GM21381 (cell line): Measurements from ENCODE around the gene FXYD7.

ENCODE experiments used
- ATAC-seq: cut with Tn5 transposase; IDR thresholded peaks from one replicate; pipeline ENCODE4 v1.9.1; 2021; ENCODE audit warnings: mild to moderate bottlenecking, moderate library complexity; ENCODE audit not compliant: unreplicated experiment

The FXYD7 gene

DNA sequence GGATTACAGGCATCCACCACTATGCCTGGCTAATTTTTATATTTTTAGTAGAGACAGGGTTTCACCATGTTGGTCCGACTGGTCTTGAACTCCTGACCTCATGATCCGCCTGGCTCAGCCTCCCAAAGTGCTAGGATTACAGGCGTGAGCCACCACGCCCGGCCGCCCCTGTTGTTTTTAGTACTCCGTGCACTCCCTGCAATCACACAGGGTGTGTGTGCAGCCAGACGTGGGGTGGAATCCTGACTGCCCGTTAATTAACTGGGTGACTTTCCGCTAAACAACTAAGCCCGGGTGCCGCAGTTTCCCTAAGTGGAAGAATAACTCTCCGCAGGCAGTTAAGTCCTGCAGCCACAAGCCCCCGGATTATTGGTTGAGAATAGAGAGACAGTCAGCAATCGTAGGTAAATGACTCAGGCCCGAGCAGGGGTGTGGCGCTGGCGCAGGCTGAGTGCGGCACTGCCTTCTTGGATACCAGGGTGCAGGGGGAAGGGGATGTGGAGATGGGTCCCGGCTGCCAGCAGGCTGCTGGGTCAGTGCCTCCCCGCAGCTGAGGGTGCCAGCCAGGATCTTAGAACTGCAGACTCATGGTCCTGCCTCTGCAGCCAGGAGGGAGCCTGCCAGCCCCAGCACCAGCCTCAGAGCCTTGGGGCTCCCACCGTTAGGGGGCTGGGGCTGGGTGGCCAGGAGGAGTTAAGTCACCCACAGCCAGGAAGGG is 33.5 kb upstream of the FXYD7 start:
- ATAC-seq: no peak

GRCh38 chr19:35110974-35111373 is 32.1 kb upstream of the FXYD7 start:
- no peak for ATAC-seq

- no peak for ATAC-seq
These were observed 29.9 kb upstream of the FXYD7 start for GRCh38 chr19:35112995-35113688.

- ATAC-seq: no peak
These were observed 28.5 kb upstream of the FXYD7 start for GRCh38 chr19:35114353-35115176.

DNA sequence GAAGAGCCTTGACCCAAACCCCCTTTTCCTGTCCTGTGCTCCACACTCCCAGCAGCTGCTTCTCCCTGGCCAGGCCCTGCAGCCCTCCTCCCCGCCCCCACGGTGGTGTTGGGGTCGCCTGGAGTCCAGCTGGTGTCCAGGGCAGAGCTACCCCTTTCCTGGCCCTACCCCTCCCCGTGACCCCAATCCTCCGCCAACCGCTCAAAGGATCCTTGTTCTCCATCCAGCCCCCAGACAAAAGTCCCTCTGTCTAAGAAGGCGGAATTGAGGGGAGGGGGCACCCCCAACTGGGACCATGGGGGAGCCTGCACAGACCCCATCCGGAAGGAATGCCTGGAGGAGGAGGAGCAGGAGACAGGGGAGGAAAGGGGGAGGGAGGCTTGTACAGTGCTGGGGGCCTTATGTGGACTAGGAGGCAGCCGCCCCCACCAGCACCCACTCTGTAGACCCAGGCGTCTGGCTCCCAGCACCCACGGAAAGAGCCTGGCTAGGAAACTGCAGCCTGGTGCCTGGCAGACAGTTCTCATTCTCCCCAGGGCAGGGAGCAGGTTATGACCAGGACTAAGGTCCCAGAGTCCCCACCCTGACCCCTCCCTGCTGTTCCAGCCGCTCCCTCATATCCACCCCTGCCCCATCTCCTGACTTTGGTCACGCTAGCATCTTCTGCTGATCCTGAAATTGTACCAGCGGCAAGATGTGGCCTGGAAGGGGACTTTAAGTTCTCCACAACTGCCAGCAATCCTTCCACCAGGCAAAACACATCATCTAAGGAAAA is 27.7 kb upstream of the FXYD7 start, which contains the start of gene FXYD3:
FXYD3 (plus strand) TSS at position 647 of the 775 bp plus-strand sequence. CDS start 3,554 bp downstream, outside the sequence.
- ATAC-seq: no peak

GRCh38 chr19:35116072-35116801 is 26.8 kb upstream of the FXYD7 start:
- no peak for ATAC-seq

DNA sequence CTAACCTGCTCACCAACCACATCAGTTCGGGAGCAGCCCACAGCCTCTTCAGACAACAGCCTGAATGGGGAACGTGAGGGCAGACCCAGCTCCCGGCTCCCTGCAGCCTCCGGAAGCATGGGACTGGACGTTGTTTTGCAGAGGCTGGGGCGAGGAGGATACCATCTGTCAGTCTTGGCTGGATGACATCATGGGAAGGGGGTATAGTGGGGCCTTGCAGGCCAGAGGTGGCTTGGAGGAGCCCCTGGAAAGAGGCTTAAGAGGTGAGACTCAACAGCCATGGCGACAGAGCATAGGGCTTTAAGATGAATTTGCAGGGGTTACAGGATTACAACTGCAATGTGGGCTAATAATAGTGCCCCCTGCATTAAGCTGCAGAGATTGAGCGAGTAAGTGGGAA is 25.9 kb upstream of the FXYD7 start:
- no peak for ATAC-seq

- no peak for ATAC-seq
These were observed 25.3 kb upstream of the FXYD7 start for GRCh38 chr19:35117799-35118198.

GRCh38 chr19:35118268-35119020 is 24.6 kb upstream of the FXYD7 start:
- ATAC-seq: no peak

DNA sequence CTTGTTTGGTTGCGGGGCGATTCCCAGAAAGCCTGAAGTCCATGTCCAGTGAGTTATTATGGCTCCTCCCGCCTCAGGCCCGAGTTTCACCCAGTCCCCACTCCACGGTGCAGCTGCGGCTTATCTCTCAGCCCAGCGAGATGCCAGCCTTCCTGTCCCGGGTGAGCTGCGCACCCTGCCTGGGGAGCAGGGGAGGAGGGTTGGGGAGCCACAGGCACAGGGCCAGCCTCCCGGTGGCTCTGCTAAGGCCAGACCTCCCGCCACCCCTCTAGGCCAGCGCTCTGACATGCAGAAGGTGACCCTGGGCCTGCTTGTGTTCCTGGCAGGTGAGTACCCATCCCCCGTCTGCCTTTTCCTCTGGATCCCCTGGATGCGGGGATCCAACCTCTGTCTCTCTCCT is 24.0 kb upstream of the FXYD7 start:
- ATAC-seq: no peak

DNA sequence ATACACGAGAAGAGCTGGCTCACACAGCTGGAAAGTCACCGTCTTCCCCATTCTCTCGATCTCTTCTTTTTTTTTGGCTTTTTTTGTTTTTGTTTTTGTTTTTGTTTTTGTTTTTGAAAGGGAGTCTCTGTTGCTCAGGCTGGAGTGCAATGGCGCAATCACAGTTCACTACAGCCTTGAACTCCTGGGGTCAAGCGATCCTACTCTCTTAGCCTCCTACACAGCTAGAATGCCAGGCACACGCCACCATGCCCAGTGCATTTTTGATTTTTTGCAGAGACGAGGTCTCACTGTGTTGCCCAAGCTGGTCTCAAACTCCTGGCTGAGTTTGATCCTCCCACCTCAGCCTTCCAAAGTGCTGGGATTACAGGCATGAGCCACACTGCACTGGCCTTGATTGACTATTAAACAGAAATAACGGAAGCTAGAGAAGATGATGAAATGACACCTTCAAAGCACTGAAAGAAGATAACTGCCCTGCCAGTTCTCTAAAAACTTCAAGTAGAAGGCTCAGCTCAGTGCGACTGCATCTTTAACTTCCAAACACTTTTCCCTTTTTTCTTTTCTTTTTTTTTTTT is 23.4 kb upstream of the FXYD7 start:
- no peak for ATAC-seq

DNA sequence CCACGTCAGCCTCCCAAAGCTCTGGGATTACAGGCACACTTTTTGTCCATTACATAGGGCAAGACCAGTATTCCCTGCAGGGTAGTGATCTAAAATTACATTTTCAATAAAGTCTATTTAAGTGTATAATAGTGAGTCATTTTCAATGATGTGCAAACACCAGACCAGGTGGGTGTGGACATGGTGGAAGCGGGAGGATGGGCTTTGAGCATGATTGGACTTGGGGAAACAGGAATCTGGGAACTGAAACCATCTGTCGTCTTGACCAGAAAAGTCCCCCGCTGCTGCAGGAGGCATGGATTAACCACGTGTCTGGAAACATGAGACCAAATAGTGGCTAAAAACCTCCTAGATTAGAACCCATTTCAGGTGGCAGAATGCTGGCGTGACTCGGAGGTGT is 22.6 kb upstream of the FXYD7 start:
- no peak for ATAC-seq

- no peak for ATAC-seq
These were observed 22.2 kb upstream of the FXYD7 start for GRCh38 chr19:35120898-35121297.

GRCh38 chr19:35122687-35123551 is 20.1 kb upstream of the FXYD7 start:
- ATAC-seq: no peak

GRCh38 chr19:35123573-35123972 is 19.5 kb upstream of the FXYD7 start:
- ATAC-seq: no peak

GRCh38 chr19:35124098-35125060 is 18.7 kb upstream of the FXYD7 start:
- peak; percentile 82 for ATAC-seq

GRCh38 chr19:35125270-35125717 is 17.8 kb upstream of the FXYD7 start:
- ATAC-seq: no peak
